HepG2 (cell line): ENCODE measurements around the gene EPHA3. TPM values are rescaled to one million over a fixed set of nuclear protein-coding genes. Genes with fewer than 3 reads are reported as not detected.

Source experiments
- ATAC-seq: fragments of 200-7000 bp; cut with Tn5 transposase; 3 replicates; pipeline ENCODE4 v1.9.1; 2020; ENCODE audit warnings: mild to moderate bottlenecking, moderate library complexity
- BruUV-seq: library from RNA; stranded (reverse); fragments of 400-500 nt; replicated peaks from 2 replicates; lab custom pipeline; 2021; lab: Mats Ljungman, UMichigan
- CTCF ChIA-PET: fragments of 300-600 bp; formaldehyde crosslinking; extraction: SDS; loops from one replicate; lab custom pipeline; 2021; ENCODE audit warnings: low total read pairs, inconsistent platforms, low intra/inter-chr PET ratio; lab: Yijun Ruan, JAX
- POLR2A ChIA-PET: fragments of 350-600 bp; sonication (Branson Sonifier 250); formaldehyde crosslinking; loops from one replicate; lab custom pipeline; 2020; ENCODE audit warnings: antibody characterized with exemption, inconsistent platforms; lab: Yijun Ruan, JAX
- DNase-seq: peaks from one replicate; pipeline ENCODE4 v3.0.0-alpha.2; 2015; ENCODE audit warnings: low spot score
- FAIRE-seq: peaks from 3 replicates; lab custom pipeline; 2011; peaks lifted over from hg19 to GRCh38; lab: Jason Lieb, UNC
- H2AFZ ChIP-seq: one replicate; pipeline ENCODE4 v1.6.1; 2011; ENCODE audit warnings: low read length, inconsistent platforms
- H3K27ac ChIP-seq: fragments of 300-600 bp; 3 replicates; pipeline ENCODE4 v1.8.0; 2011; ENCODE audit warnings: mixed run types, mild to moderate bottlenecking, mixed read lengths, low read length, inconsistent platforms; ENCODE audit not compliant: insufficient read depth; ENCODE audit errors: extremely low read length
- H3K27me3 ChIP-seq, 2 experiments: fragments of 200-600 bp in 1 of 2; 2 replicates in 1 of 2; 3 replicates in 1 of 2; pipeline versions ENCODE4 v1.6.0 to v1.8.0; 2011; ENCODE audit warnings: low read length in 2 of 2, mild to moderate bottlenecking in 2 of 2, moderate library complexity in 2 of 2, inconsistent platforms in 1 of 2; ENCODE audit not compliant: insufficient read depth in 2 of 2, control insufficient read depth in 1 of 2
- H3K36me3 ChIP-seq, 2 experiments: fragments of 200-600 bp in 1 of 2; replicated peaks in 1 of 2; 2 replicates in 1 of 2; 3 replicates in 1 of 2; pipeline versions ENCODE4 v1.5.1 to v1.8.0; 2011; ENCODE audit warnings: low read length in 2 of 2, inconsistent platforms in 1 of 2; ENCODE audit not compliant: insufficient read depth in 2 of 2, control insufficient read depth in 1 of 2
- H3K4me1 ChIP-seq: 2 replicates; pipeline ENCODE4 v1.5.1; 2012; ENCODE audit warnings: low read length, inconsistent platforms; ENCODE audit not compliant: insufficient read depth
- H3K4me2 ChIP-seq: 2 replicates; pipeline ENCODE4 v1.6.0; 2011; ENCODE audit warnings: low read depth, low read length, inconsistent platforms
- H3K4me3 ChIP-seq, 3 experiments: fragments of 200-600 bp in 1 of 3; sonication (generic), shearing (Covaris generic) in 1 of 3; replicated peaks in 1 of 3; 2 replicates each; pipeline ENCODE4 v1.5.1; 2011 to 2016; ENCODE audit warnings: low read length in 3 of 3, inconsistent platforms in 2 of 3, low read depth in 2 of 3, mild to moderate bottlenecking in 2 of 3, control low read depth in 1 of 3, mixed read lengths in 1 of 3; ENCODE audit not compliant: insufficient read depth in 1 of 3
- H3K79me2 ChIP-seq: one replicate; pipeline ENCODE4 v1.6.1; 2011; ENCODE audit warnings: low read length, inconsistent platforms; ENCODE audit not compliant: insufficient read depth
- H3K9ac ChIP-seq: 2 replicates; pipeline ENCODE4 v1.6.0; 2011; ENCODE audit warnings: mild to moderate bottlenecking, low read depth, low read length, inconsistent platforms; ENCODE audit not compliant: insufficient read depth
- H3K9me3 ChIP-seq: 2 replicates; pipeline ENCODE4 v1.5.1; 2012; ENCODE audit warnings: mild to moderate bottlenecking, low read length
- H4K20me1 ChIP-seq: 2 replicates; pipeline ENCODE4 v1.6.0; 2011; ENCODE audit warnings: inconsistent platforms, mild to moderate bottlenecking, low read length, moderate library complexity; ENCODE audit not compliant: insufficient read depth
- AFF4 ChIP-seq: sonication (generic); formaldehyde crosslinking; IDR thresholded peaks from 2 replicates; pipeline ENCODE4 v1.4.0; 2020; ENCODE audit warnings: missing genetic modification reagents
- BCL3 ChIP-seq: sonication (generic); formaldehyde crosslinking; IDR thresholded peaks from 2 replicates; pipeline ENCODE4 v1.5.1; 2020; ENCODE audit warnings: mild to moderate bottlenecking, missing genetic modification reagents, moderate library complexity
- DBP ChIP-seq: sonication (generic); formaldehyde crosslinking; IDR thresholded peaks from 2 replicates; pipeline ENCODE4 v1.4.0; 2020; ENCODE audit warnings: missing genetic modification reagents; ENCODE audit errors: not compliant biosample characterization
- NKX3-1 ChIP-seq: sonication (generic); formaldehyde crosslinking; IDR thresholded peaks from 2 replicates; pipeline ENCODE4 v1.5.0; 2020; ENCODE audit warnings: missing genetic modification reagents
- SOX13 ChIP-seq, 3 experiments: fragments of 450-650 bp in 1 of 3; sonication (generic) in 1 of 3; formaldehyde crosslinking in 1 of 3; IDR thresholded peaks in 2 of 3; conservative IDR thresholded peaks in 1 of 3; 2 replicates each; pipeline versions ENCODE4 v1.5.0 to v1.6.1; 2016 to 2020; ENCODE audit warnings: antibody characterized with exemption in 1 of 3, mild to moderate bottlenecking in 1 of 3, missing compliant biosample characterization in 1 of 3, missing genetic modification reagents in 1 of 3, moderate library complexity in 1 of 3
- TCF12 ChIP-seq, 2 experiments: fragments of 450-650 bp in 1 of 2; sonication (generic) in 1 of 2; formaldehyde crosslinking in 1 of 2; IDR thresholded peaks; 2 replicates each; pipeline versions ENCODE4 v1.6.1 to v1.8.0; 2017 to 2022; ENCODE audit warnings: antibody characterized with exemption in 1 of 2, mild to moderate bottlenecking in 1 of 2, missing genetic modification reagents in 1 of 2, moderate library complexity in 1 of 2
- TP53 ChIP-seq: sonication (generic); formaldehyde crosslinking; conservative IDR thresholded peaks from 2 replicates; pipeline ENCODE4 v1.4.0; 2020; ENCODE audit warnings: missing genetic modification reagents
- ZFYVE20 ChIP-seq: sonication (generic); formaldehyde crosslinking; IDR thresholded peaks from 2 replicates; pipeline ENCODE4 v1.8.0; 2023; ENCODE audit warnings: low read depth, mild to moderate bottlenecking, moderate library complexity, missing genetic modification reagents, borderline replicate concordance
- ZNF30 ChIP-seq: sonication (generic); formaldehyde crosslinking; IDR thresholded peaks from 2 replicates; pipeline ENCODE4 v1.5.0; 2020; ENCODE audit warnings: mild to moderate bottlenecking, missing genetic modification reagents
- ZNF441 ChIP-seq: sonication (generic); formaldehyde crosslinking; IDR thresholded peaks from 2 replicates; pipeline ENCODE4 v1.7.0; 2021; ENCODE audit warnings: missing genetic modification reagents, borderline replicate concordance
- ZNF451 ChIP-seq: sonication (generic); formaldehyde crosslinking; IDR thresholded peaks from 2 replicates; pipeline ENCODE4 v1.5.0; 2020; ENCODE audit warnings: mild to moderate bottlenecking, missing genetic modification reagents
- ZNF710 ChIP-seq: sonication (generic); formaldehyde crosslinking; IDR thresholded peaks from 2 replicates; pipeline ENCODE4 v1.5.0; 2020; ENCODE audit warnings: mild to moderate bottlenecking, missing genetic modification reagents, borderline replicate concordance
- ZNF75D ChIP-seq: sonication (generic); formaldehyde crosslinking; IDR thresholded peaks from 2 replicates; pipeline ENCODE4 v1.8.1; 2023; ENCODE audit warnings: missing genetic modification reagents, mild to moderate bottlenecking, borderline replicate concordance
- ZNF891 ChIP-seq: sonication (generic); formaldehyde crosslinking; IDR thresholded peaks from 2 replicates; pipeline ENCODE4 v1.5.0; 2020; ENCODE audit warnings: mild to moderate bottlenecking, missing genetic modification reagents
- WGBS: methylation state at CpG from one replicate; pipeline ENCODE4 v1.1.6; 2017; ENCODE audit warnings: low lambda C conversion rate; 5-methylcytosine and 5-hydroxymethylcytosine counted together
- in situ Hi-C: cut with HindIII; loops from 2 replicates; pipeline ENCODE4 v1.10.0; 2017; ENCODE audit warnings: low pct_unique_long_range_greater_than_20kb; ENCODE audit not compliant: extremely low pct_ligation_motif_present
- intact Hi-C: fragments of 100-400 bp; cut with micrococcal nuclease; formaldehyde crosslinking; loops from one replicate; pipeline ENCODE4 v1.10.0; 2022; ENCODE audit not compliant: unreplicated experiment
- polyA plus RNA-seq, 8 experiments: library from polyadenylated mRNA; depleted of rRNA in 3 of 8; stranded (reverse) in 7 of 8; unstranded in 1 of 8; fragments of >200 nt; fragmentation: Illumina TruSeq in 4 of 8; extraction: Trizol in 4 of 8; gene quantifications; 2 replicates each; pipeline versions ENCODE4 v1.2.1 to v1.2.3, GENCODE V29; 2011 to 2016; ENCODE audit warnings: low read depth in 4 of 8, missing spikeins in 1 of 8, mixed read lengths in 1 of 8; ENCODE audit not compliant: insufficient read depth in 1 of 8
- total RNA-seq, 5 experiments: library from RNA; depleted of rRNA; stranded (reverse); fragments of >200 nt; fragmentation: Illumina TruSeq; extraction: Trizol; gene quantifications; 2 replicates each; pipeline ENCODE4 v1.2.3, GENCODE V29; 2016; ENCODE audit warnings: low read depth in 1 of 5

Gene EPHA3
- total and polyA plus RNA-seq, 2 of the 13 experiments (the other 11 are each of a cell fraction or from before 2014, with no cell fraction given): 0.01 TPM; not detected in 1

GRCh38 chr3:89155811-89156210 lies 48.4 kb downstream of the EPHA3 start:
- no peak overlapping the region for H2AFZ ChIP-seq
- no peak for TF ChIP-seq ZNF451
- no peak for TF ChIP-seq ZNF891 (CRISPR knock-in tag)
- no peak for TF ChIP-seq TCF12 (IDR thresholded peaks at IDR 0.05)
- TF ChIP-seq TCF12 (CRISPR knock-in tag; IDR thresholded peaks at IDR 0.05): no peak
- no peak for TF ChIP-seq NKX3-1 (CRISPR knock-in tag)
- TF ChIP-seq ZFYVE20: no peak
- TF ChIP-seq ZNF30 (CRISPR knock-in tag): no peak
- TF ChIP-seq DBP (CRISPR knock-in tag): no peak
- no peak for TF ChIP-seq ZNF710 (CRISPR knock-in tag)
- TF ChIP-seq TP53 (CRISPR knock-in tag): no peak
- TF ChIP-seq SOX13 (IDR thresholded peaks at IDR 0.05): no peak
- TF ChIP-seq SOX13 (CRISPR knock-in tag; conservative IDR thresholded peaks at IDR 0.05 in 1 of 2, IDR thresholded peaks at IDR 0.05 in 1 of 2): no peak
- TF ChIP-seq ZNF75D (CRISPR knock-in tag): no peak
- TF ChIP-seq BCL3 (CRISPR knock-in tag): no peak
- no peak for TF ChIP-seq AFF4 (CRISPR knock-in tag)
- TF ChIP-seq ZNF441 (CRISPR knock-in tag): no peak

More at GRCh38 chr3:89155811-89156210, 48.4 kb downstream of the EPHA3 start:
- ChIA-PET CTCF (no interaction called here), POLR2A (no interaction called here)
- Histone ChIP-seq H3K27me3 (no peaks in the 10 kb centered on the region), H3K79me2 (no peaks in the 10 kb centered on the region), H3K9ac (no peak overlapping the region), H3K4me1 (no peaks in the 10 kb centered on the region), H3K9me3 (no peaks in the 10 kb centered on the region), H3K27ac (no peak overlapping the region), H3K4me2 (no peak overlapping the region), H3K36me3 (no peaks in the 10 kb centered on the region), H4K20me1 (no peaks in the 10 kb centered on the region), H3K4me3 (no peak overlapping the region)
- WGBS: 16% methylated on average over 6 of the region's 6 CpGs
- FAIRE-seq (no peak), DNase-seq (no peak), ATAC-seq (no peak)
- intact Hi-C loops (no loop called here), in situ Hi-C loops (no loop called here)
- BruUV-seq: no TSS peak
